ENCODE data around the gene DTNBP1. TPM values are rescaled to one million over a fixed set of nuclear protein-coding genes. Genes with fewer than 3 reads are reported as not detected.

The DTNBP1 gene
- total and polyA plus RNA-seq, 2 of the 8 experiments (the other 6 are each of a cell fraction or from before 2014, with no cell fraction given) = 13.5 to 22.1 TPM

- H3K4me1 ChIP-seq (replicated peaks in 1 of 4; ENCODE audit: control insufficient read depth in 3 of 4, insufficient read depth in 4 of 4, low read length in 3 of 4) = no peaks in the 10 kb centered on the region
- no peak overlapping the region for H3K4ac ChIP-seq (replicated peaks; ENCODE audit: insufficient read length, low read depth, low read length)
- no peak overlapping the region for H2BK5ac ChIP-seq (ENCODE audit: low read depth, low read length)
- H4K91ac ChIP-seq (replicated peaks; ENCODE audit: insufficient read length, low read length) = no peak overlapping the region
- H2BK120ac ChIP-seq (replicated peaks; ENCODE audit: low read depth, low read length) = no peak overlapping the region
- H3K27me3 ChIP-seq (replicated peaks in 1 of 4; ENCODE audit: control insufficient read depth in 3 of 4, extremely low read depth in 1 of 4, insufficient read depth in 3 of 4, low read length in 3 of 4) = no peaks in the 10 kb centered on the region
- H3K27ac ChIP-seq (ENCODE audit: low read depth, low read length) = no peak overlapping the region
- no peak overlapping the region for H2AK5ac ChIP-seq (ENCODE audit: low read depth, low read length)
- H4K5ac ChIP-seq (ENCODE audit: insufficient read length, low read depth, low read length) = no peak overlapping the region
- no peaks in the 10 kb centered on the region for H3K79me2 ChIP-seq (ENCODE audit: control insufficient read depth in 1 of 2, insufficient read depth in 2 of 2, low read length in 2 of 2)
- FAIRE-seq (no peak), DNase-seq (ENCODE audit: low read depth in 1 of 2, low spot score in 2 of 2) (no peak)
- H3K9ac ChIP-seq (replicated peaks in 1 of 4; ENCODE audit: extremely low read depth in 1 of 4, low read depth in 3 of 4, low read length in 3 of 4) = no peak overlapping the region
- no peak overlapping the region for H2BK15ac ChIP-seq (ENCODE audit: low read length)
- WGBS, 2 experiments (ENCODE audit: extremely low coverage in 1 of 2, insufficient coverage in 1 of 2, insufficient read length in 1 of 2, insufficient replicate concordance in 2 of 2, low coverage in 1 of 2, low lambda C conversion rate in 2 of 2, missing lambda C conversion rate in 1 of 2) = 91% methylated on average over 7 of the region's 7 CpGs; no CpG with 5 or more reads in 1 of the 2 experiments
- TF ChIP-seq RAD21 (IDR thresholded peaks at IDR 0.05 in 1 of 2, conservative IDR thresholded peaks at IDR 0.05 in 1 of 2; ENCODE audit: low read depth in 2 of 2, low read length in 2 of 2) (no peak), GABPA (IDR thresholded peaks at IDR 0.05; ENCODE audit: borderline replicate concordance, insufficient read depth, low read length) (no peak), SAP30 (IDR thresholded peaks at IDR 0.05; ENCODE audit: insufficient read depth, insufficient replicate concordance, low read length) (no peak), USF2 (IDR thresholded peaks at IDR 0.05; ENCODE audit: low read length) (no peak), SIN3A (conservative IDR thresholded peaks at IDR 0.05 in 1 of 2, IDR thresholded peaks at IDR 0.05 in 1 of 2; ENCODE audit: low read depth in 1 of 2, low read length in 2 of 2) (no peak), FOSL1 (IDR thresholded peaks at IDR 0.05; ENCODE audit: insufficient read depth, low read depth, low read length) (no peak), HDAC2 (IDR thresholded peaks at IDR 0.05; ENCODE audit: borderline replicate concordance in 1 of 2, low read depth in 2 of 2, low read length in 2 of 2) (no peak)
- H2BK20ac ChIP-seq (ENCODE audit: low read length) = no peak overlapping the region
- POLR2A ChIA-PET (ENCODE audit: partially characterized antibody) = no interaction called here
- no peaks in the 10 kb centered on the region for H3K79me1 ChIP-seq (ENCODE audit: low read depth, low read length)
- H3K18ac ChIP-seq (ENCODE audit: extremely low read depth, low read length) = no peak overlapping the region
- no peak overlapping the region for H4K8ac ChIP-seq (ENCODE audit: extremely low read depth, insufficient read depth, low read length)
- CTCF ChIA-PET (ENCODE audit: partially characterized antibody) = interaction anchor here (0.6 kb wide), 1 partner anchor 464 kb away, joined by 5 read pairs; no protein-coding TSS in a partner anchor
- H3K23me2 ChIP-seq (ENCODE audit: low read depth, low read length) = no peaks in the 10 kb centered on the region
- peaks cover 2 to 4% of the 10 kb centered on the region in 2 experiments for H4K20me1 ChIP-seq (replicated peaks in 1 of 2; ENCODE audit: control insufficient read depth in 1 of 2, insufficient read depth in 2 of 2, low read length in 2 of 2)
- H3K4me2 ChIP-seq (ENCODE audit: insufficient read depth in 1 of 2, low read depth in 2 of 2, low read length in 2 of 2) = no peak overlapping the region
- H3K36me3 ChIP-seq (ENCODE audit: control insufficient read depth in 2 of 4, insufficient read depth in 4 of 4, low read length in 3 of 4) = no peaks in the 10 kb centered on the region; a peak in 1 of 8 replicates
- H3K56ac ChIP-seq (replicated peaks; ENCODE audit: insufficient read length, low read depth, low read length) = no peak overlapping the region
- H2AFZ ChIP-seq (ENCODE audit: low read length) = no peak overlapping the region
- H3K4me3 ChIP-seq (ENCODE audit: extremely low read depth in 1 of 4, insufficient read depth in 2 of 4, low read depth in 3 of 4, low read length in 4 of 4) = no peak overlapping the region
- H3K9me3 ChIP-seq (ENCODE audit: insufficient read depth in 2 of 2, low read depth in 1 of 2, low read length in 1 of 2) = no peaks in the 10 kb centered on the region
- no peak overlapping the region for H3K14ac ChIP-seq (ENCODE audit: insufficient read length)
- no peak overlapping the region for H2BK12ac ChIP-seq (ENCODE audit: low read depth, low read length)
- no peak overlapping the region for H3K23ac ChIP-seq (ENCODE audit: insufficient read length)
Measured at GRCh38 chr6:15628499-15629131, 34.2 kb downstream of the DTNBP1 start.
